H9 (cell line): ENCODE results near the gene STIL. TPM values are rescaled to one million over a fixed set of nuclear protein-coding genes. Genes with fewer than 3 reads are reported as not detected.

Experiments
- DNase-seq: peaks from one replicate; pipeline ENCODE4 v3.0.0-alpha.2; 2017
- H2AFZ ChIP-seq: one replicate; pipeline ENCODE4 v1.6.1; 2013; ENCODE audit warnings: mild to moderate bottlenecking, low read length, control low read depth, moderate library complexity
- H2AK5ac ChIP-seq: 2 replicates; pipeline ENCODE4 v1.6.1; 2013; ENCODE audit warnings: low read length, control low read depth, mixed read lengths; ENCODE audit not compliant: insufficient read length
- H2BK120ac ChIP-seq: one replicate; pipeline ENCODE4 v1.6.1; 2013; ENCODE audit warnings: low read depth, mild to moderate bottlenecking, low read length, control low read depth, inconsistent platforms; ENCODE audit not compliant: poor library complexity, severe bottlenecking
- H2BK12ac ChIP-seq: 2 replicates; pipeline ENCODE4 v1.6.1; 2013; ENCODE audit warnings: low read length, control low read depth, mixed read lengths, low read depth; ENCODE audit not compliant: insufficient read length
- H2BK15ac ChIP-seq: 2 replicates; pipeline ENCODE4 v1.6.1; 2013; ENCODE audit warnings: low read depth, low read length, control low read depth
- H2BK20ac ChIP-seq: one replicate; pipeline ENCODE4 v1.6.1; 2013; ENCODE audit warnings: low read depth, mild to moderate bottlenecking, low read length, control low read depth, inconsistent platforms; ENCODE audit not compliant: poor library complexity, severe bottlenecking
- H2BK5ac ChIP-seq: 2 replicates; pipeline ENCODE4 v1.6.1; 2013; ENCODE audit warnings: low read length, control low read depth, mixed read lengths; ENCODE audit not compliant: insufficient read length
- H3K14ac ChIP-seq: 2 replicates; pipeline ENCODE4 v1.6.1; 2013; ENCODE audit warnings: low read length, control low read depth; ENCODE audit not compliant: insufficient read depth
- H3K18ac ChIP-seq: 2 replicates; pipeline ENCODE4 v1.6.1; 2013; ENCODE audit warnings: low read depth, mild to moderate bottlenecking, mixed read lengths, low read length, control low read depth; ENCODE audit not compliant: insufficient read length
- H3K23ac ChIP-seq: 2 replicates; pipeline ENCODE4 v1.6.1; 2013; ENCODE audit warnings: low read length, control low read depth, mixed read lengths, low read depth; ENCODE audit not compliant: insufficient read length
- H3K23me2 ChIP-seq: 2 replicates; pipeline ENCODE4 v1.6.1; 2013; ENCODE audit warnings: low read depth, mild to moderate bottlenecking, mixed read lengths, low read length, control low read depth; ENCODE audit not compliant: insufficient read length, poor library complexity, severe bottlenecking
- H3K27ac ChIP-seq: 2 replicates; pipeline ENCODE4 v1.5.1; 2013; ENCODE audit warnings: low read length, control low read depth, mixed read lengths, low read depth; ENCODE audit not compliant: insufficient read length
- H3K27me3 ChIP-seq: 2 replicates; pipeline ENCODE4 v1.6.1; 2013; ENCODE audit warnings: low read length, control low read depth, inconsistent platforms; ENCODE audit not compliant: insufficient read depth
- H3K4ac ChIP-seq: 2 replicates; pipeline ENCODE4 v1.6.1; 2013; ENCODE audit warnings: low read depth, mild to moderate bottlenecking, control low read depth, inconsistent platforms, low read length, moderate library complexity
- H3K4me1 ChIP-seq: 2 replicates; pipeline ENCODE4 v1.6.1; 2013; ENCODE audit warnings: low read length, control low read depth, inconsistent platforms; ENCODE audit not compliant: insufficient read depth
- H3K4me2 ChIP-seq: 2 replicates; pipeline ENCODE4 v1.6.1; 2013; ENCODE audit warnings: low read length, control low read depth, mixed read lengths; ENCODE audit not compliant: insufficient read length, insufficient read depth
- H3K56ac ChIP-seq: 2 replicates; pipeline ENCODE4 v1.6.1; 2013; ENCODE audit warnings: low read depth, mild to moderate bottlenecking, mixed read lengths, low read length, control low read depth; ENCODE audit not compliant: insufficient read length
- H3K79me1 ChIP-seq: 2 replicates; pipeline ENCODE4 v1.6.1; 2013; ENCODE audit warnings: low read depth, mild to moderate bottlenecking, moderate library complexity, low read length, control low read depth, inconsistent platforms; ENCODE audit not compliant: insufficient read depth, poor library complexity, severe bottlenecking
- H3K79me2 ChIP-seq: 2 replicates; pipeline ENCODE4 v1.6.1; 2013; ENCODE audit warnings: low read length, control low read depth, inconsistent platforms; ENCODE audit not compliant: insufficient read depth
- H3K9ac ChIP-seq: 2 replicates; pipeline ENCODE4 v1.6.1; 2013; ENCODE audit warnings: low read length, control low read depth, mixed read lengths; ENCODE audit not compliant: insufficient read length; ENCODE audit errors: extremely low read depth
- H3K9me3 ChIP-seq: one replicate; pipeline ENCODE4 v1.6.1; 2013; ENCODE audit warnings: low read depth, low read length, inconsistent platforms; ENCODE audit not compliant: control insufficient read depth
- H3T11ph ChIP-seq: one replicate; pipeline ENCODE4 v1.6.1; 2013; ENCODE audit warnings: mild to moderate bottlenecking, low read length, control low read depth, inconsistent platforms
- H4K20me1 ChIP-seq: one replicate; pipeline ENCODE4 v1.6.1; 2013; ENCODE audit not compliant: control insufficient read depth, insufficient read length, insufficient read depth
- H4K5ac ChIP-seq: 2 replicates; pipeline ENCODE4 v1.6.1; 2013; ENCODE audit warnings: low read depth, mild to moderate bottlenecking, mixed read lengths, low read length, control low read depth; ENCODE audit not compliant: insufficient read length
- H4K8ac ChIP-seq: replicated peaks from 2 replicates; pipeline ENCODE4 v1.6.1; 2013; ENCODE audit warnings: low read length, control low read depth, mixed read lengths, low read depth; ENCODE audit not compliant: insufficient read length
- H4K91ac ChIP-seq: 2 replicates; pipeline ENCODE4 v1.6.1; 2013; ENCODE audit warnings: low read depth, mild to moderate bottlenecking, moderate library complexity, mixed read lengths, low read length, control low read depth; ENCODE audit not compliant: insufficient read length
- H3K27ac Mint-ChIP-seq, 3 experiments: 2 replicates in 2 of 3; 3 replicates in 1 of 3; pipeline ENCODE4 v1.8.0; 2020 to 2021; ENCODE audit warnings: mixed read lengths in 3 of 3, mild to moderate bottlenecking in 1 of 3, moderate library complexity in 1 of 3
- H3K27me3 Mint-ChIP-seq: 2 replicates; pipeline ENCODE4 v1.8.0; 2021; ENCODE audit warnings: low read depth, mild to moderate bottlenecking, moderate library complexity, mixed read lengths
- H3K36me3 Mint-ChIP-seq, 3 experiments: 2 replicates in 2 of 3; 3 replicates in 1 of 3; pipeline ENCODE4 v1.8.0; 2020 to 2021; ENCODE audit warnings: low read depth in 3 of 3, mixed read lengths in 3 of 3; ENCODE audit not compliant: insufficient read depth in 1 of 3
- H3K4me1 Mint-ChIP-seq, 2 experiments: 2 replicates each; pipeline ENCODE4 v1.8.0; 2020; ENCODE audit warnings: mixed read lengths in 2 of 2
- H3K4me3 Mint-ChIP-seq, 2 experiments: 2 replicates in 1 of 2; 3 replicates in 1 of 2; pipeline ENCODE4 v1.8.0; 2020 to 2021; ENCODE audit warnings: mild to moderate bottlenecking in 2 of 2, mixed read lengths in 2 of 2, moderate library complexity in 1 of 2
- H3K9me3 Mint-ChIP-seq, 2 experiments: 2 replicates in 1 of 2; 3 replicates in 1 of 2; pipeline ENCODE4 v1.8.0; 2020; ENCODE audit warnings: mild to moderate bottlenecking in 2 of 2, mixed read lengths in 2 of 2, moderate library complexity in 1 of 2
- WGBS: extraction: QIAGEN DNeasy Blood & Tissue Kit; methylation state at CpG from one replicate; pipeline ENCODE4 v1.1.7; 2013; ENCODE audit warnings: missing lambda C conversion rate, low lambda C conversion rate, mixed read lengths; ENCODE audit not compliant: insufficient read length; ENCODE audit errors: extremely low coverage; 5-methylcytosine and 5-hydroxymethylcytosine counted together
- total RNA-seq: library from RNA; stranded (reverse); gene quantifications from 2 replicates; pipeline ENCODE4 v1.2.1, GENCODE V29; 2021
- TF ChIP-seq, protein P1 (sequence below): fragments of 200-600 bp; sonication (generic); conservative IDR thresholded peaks from 3 replicates; pipeline ENCODE4 v1.8.0; 2021; ENCODE audit warnings: antibody characterized with exemption, mild to moderate bottlenecking

Gene STIL
- total RNA-seq, 1 experiment from 2014 or later, result 26.6 TPM

DNA sequence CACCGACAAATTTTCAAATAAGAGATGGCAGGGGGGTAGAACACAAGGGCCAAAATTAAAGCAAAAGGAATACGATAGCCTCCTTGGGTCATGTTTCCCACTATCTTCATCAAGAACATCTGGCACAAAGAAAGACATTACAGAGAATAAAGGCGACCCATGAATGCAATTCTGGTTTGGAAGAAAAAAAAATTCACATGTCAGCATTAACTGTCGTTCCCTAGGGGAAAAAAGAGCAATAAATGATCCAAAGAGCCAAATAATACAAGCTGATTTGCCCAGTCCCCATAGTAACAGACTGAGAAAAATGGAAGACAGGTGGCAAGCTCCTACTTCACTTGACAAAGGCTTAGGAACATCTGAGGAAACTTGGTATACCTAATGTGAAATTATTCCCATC is 4.5 kb downstream of the STIL start:
- H3K4ac ChIP-seq, result no peak overlapping the region
- WGBS, result no CpG with 5 or more reads among the region's 4 CpGs
- no peak overlapping the region for H2AK5ac ChIP-seq
- no peak overlapping the region for H3K4me3 Mint-ChIP-seq
- peaks cover 10 to 39% (median 35%) of the 10 kb centered on the region in 3 experiments; a peak in 6 of 7 replicates for H3K36me3 Mint-ChIP-seq
- H4K20me1 ChIP-seq, result no peaks in the 10 kb centered on the region
- H3K23ac ChIP-seq, result no peak overlapping the region
- H3K56ac ChIP-seq, result no peak overlapping the region
- H4K91ac ChIP-seq, result no peak overlapping the region
- no peaks in the 10 kb centered on the region; the same call in 1 of the 2 replicates for H3K27me3 Mint-ChIP-seq
- no peak overlapping the region for H3K27ac ChIP-seq
- H2BK15ac ChIP-seq, result no peak overlapping the region
- H3K14ac ChIP-seq, result no peak overlapping the region
- H3K9me3 ChIP-seq, result no peaks in the 10 kb centered on the region
- H3K79me2 ChIP-seq, result peaks cover 10% of the 10 kb centered on the region; the same call in 1 of the 2 replicates
- no peak overlapping the region for H4K8ac ChIP-seq
- peaks cover 3% of the 10 kb centered on the region for H3K23me2 ChIP-seq
- H2BK20ac ChIP-seq, result no peak overlapping the region
- H2BK5ac ChIP-seq, result no peak overlapping the region
- no peaks in the 10 kb centered on the region; the same call in 1 of the 2 replicates for H3K4me1 ChIP-seq
- H3K79me1 ChIP-seq, result no peaks in the 10 kb centered on the region
- TF ChIP-seq, protein P1, sequence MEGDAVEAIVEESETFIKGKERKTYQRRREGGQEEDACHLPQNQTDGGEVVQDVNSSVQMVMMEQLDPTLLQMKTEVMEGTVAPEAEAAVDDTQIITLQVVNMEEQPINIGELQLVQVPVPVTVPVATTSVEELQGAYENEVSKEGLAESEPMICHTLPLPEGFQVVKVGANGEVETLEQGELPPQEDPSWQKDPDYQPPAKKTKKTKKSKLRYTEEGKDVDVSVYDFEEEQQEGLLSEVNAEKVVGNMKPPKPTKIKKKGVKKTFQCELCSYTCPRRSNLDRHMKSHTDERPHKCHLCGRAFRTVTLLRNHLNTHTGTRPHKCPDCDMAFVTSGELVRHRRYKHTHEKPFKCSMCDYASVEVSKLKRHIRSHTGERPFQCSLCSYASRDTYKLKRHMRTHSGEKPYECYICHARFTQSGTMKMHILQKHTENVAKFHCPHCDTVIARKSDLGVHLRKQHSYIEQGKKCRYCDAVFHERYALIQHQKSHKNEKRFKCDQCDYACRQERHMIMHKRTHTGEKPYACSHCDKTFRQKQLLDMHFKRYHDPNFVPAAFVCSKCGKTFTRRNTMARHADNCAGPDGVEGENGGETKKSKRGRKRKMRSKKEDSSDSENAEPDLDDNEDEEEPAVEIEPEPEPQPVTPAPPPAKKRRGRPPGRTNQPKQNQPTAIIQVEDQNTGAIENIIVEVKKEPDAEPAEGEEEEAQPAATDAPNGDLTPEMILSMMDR, result no peak
- no peak overlapping the region for H3K9ac ChIP-seq
- H3K18ac ChIP-seq, result no peak overlapping the region
- H3K27me3 ChIP-seq, result no peaks in the 10 kb centered on the region
- H3K27ac Mint-ChIP-seq, result no peak overlapping the region
- H3K4me1 Mint-ChIP-seq, result peaks cover 20 to 27% of the 10 kb centered on the region in 2 experiments
- H3K9me3 Mint-ChIP-seq, result no peaks in the 10 kb centered on the region
- no peak overlapping the region for H3T11ph ChIP-seq
- H2BK120ac ChIP-seq, result no peak overlapping the region
- DNase-seq, result no peak
- H2AFZ ChIP-seq, result no peak overlapping the region
- H2BK12ac ChIP-seq, result no peak overlapping the region
- H4K5ac ChIP-seq, result no peak overlapping the region
- H3K4me2 ChIP-seq, result no peak overlapping the region
